Amniotic epithelial cell (primary cell): ENCODE measurements around the gene PLLP.
A peak's percentile ranks its signal among the peaks of the same experiment; 100 is the strongest.
"Not testable (repeated sequence)": the region's sequence is repeated elsewhere in the genome, so short reads cannot be mapped to it uniquely, and the experiment has no call there.

Experiments
- DNase-seq: peaks from one replicate; pipeline ENCODE4 v3.0.0-alpha.2; 2010; ENCODE audit warnings: low read depth

PLLP gene

GRCh38 chr16:57303021-57303909 is 18.8 kb upstream of the PLLP start:
- DNase-seq, result no peak

GRCh38 chr16:57301126-57301817 is 16.8 kb upstream of the PLLP start:
- DNase-seq, result no peak

- DNase-seq, result peak; percentile 97
These were observed 16.1 kb upstream of the PLLP start for GRCh38 chr16:57300387-57301125.

GRCh38 chr16:57299719-57300386 is 15.4 kb upstream of the PLLP start:
- DNase-seq, result peak; percentile 95

- no peak for DNase-seq
These were observed 14.7 kb upstream of the PLLP start for GRCh38 chr16:57299009-57299718.

GRCh38 chr16:57297856-57298255 is 13.4 kb upstream of the PLLP start:
- DNase-seq, result no peak

- DNase-seq, result no peak
These were observed 5.2 kb upstream of the PLLP start for GRCh38 chr16:57289391-57290257.

- DNase-seq, result no peak
These were observed 907 bp upstream of the PLLP start for GRCh38 chr16:57285379-57285778.

- no peak for DNase-seq
These were observed 486 bp upstream of the PLLP start for GRCh38 chr16:57284952-57285363.

- DNase-seq, result no peak
These were observed 588 bp downstream of the PLLP start for GRCh38 chr16:57283959-57284208.

GRCh38 chr16:57283214-57283958 is 1.1 kb downstream of the PLLP start:
- DNase-seq, result no peak

- no peak for DNase-seq
These were observed 1.8 kb downstream of the PLLP start for GRCh38 chr16:57282510-57283213.

GRCh38 chr16:57281791-57282190 is 2.7 kb downstream of the PLLP start:
- DNase-seq, result no peak

- no peak for DNase-seq
These were observed 4.5 kb downstream of the PLLP start for GRCh38 chr16:57279780-57280638.

GRCh38 chr16:57278494-57278893 is 6.0 kb downstream of the PLLP start:
- no peak for DNase-seq

GRCh38 chr16:57277586-57277985 is 6.9 kb downstream of the PLLP start:
- peak; percentile 94 for DNase-seq

GRCh38 chr16:57276596-57276995 is 7.9 kb downstream of the PLLP start:
- no peak for DNase-seq

GRCh38 chr16:57275946-57276345 is 8.5 kb downstream of the PLLP start:
- not testable (repeated sequence) for DNase-seq
